Gastroesophageal sphincter (tissue), 4 donors: ENCODE results near the gene PLXNA2. TPM values are rescaled to one million over a fixed set of nuclear protein-coding genes. Genes with fewer than 3 reads are reported as not detected.

ENCODE experiments used
- ATAC-seq: fragments of 150-250 bp; one replicate; pipeline ENCODE4 v1.9.1; 2016; ENCODE audit warnings: mild to moderate bottlenecking, moderate library complexity
- H3K27ac ChIP-seq, 4 donors: fragments of 200-600 bp; sonication (generic) in 3 of 4; 1 replicate in 3 of 4; 2 replicates in 1 of 4; pipeline ENCODE4 v1.5.1; 2016 to 2019
- H3K27me3 ChIP-seq: fragments of 200-600 bp; sonication (generic); one replicate; pipeline ENCODE4 v1.5.1; 2019
- H3K36me3 ChIP-seq, 2 donors: fragments of 200-600 bp; sonication (generic); one replicate each; pipeline ENCODE4 v1.5.1; 2019; ENCODE audit warnings: control low read depth in 1 of 2
- H3K4me1 ChIP-seq, 3 donors: fragments of 200-600 bp; sonication (generic); 1 replicate in 2 of 3; 2 replicates in 1 of 3; pipeline ENCODE4 v1.5.1; 2016 to 2019; ENCODE audit warnings: control low read depth in 2 of 3
- H3K4me3 ChIP-seq, 2 donors: fragments of 200-600 bp; sonication (generic); one replicate each; pipeline ENCODE4 v1.5.1; 2019; ENCODE audit warnings: mild to moderate bottlenecking in 1 of 2, moderate library complexity in 1 of 2
- H3K9me3 ChIP-seq, 3 donors: fragments of 200-600 bp; sonication (generic); one replicate each; pipeline ENCODE4 v1.5.1; 2017 to 2019; ENCODE audit warnings: control low read depth in 2 of 3
- CTCF ChIP-seq, 4 experiments: fragments of 200-600 bp in 2 of 4; fragments of 450-650 bp in 2 of 4; sonication (generic) in 1 of 4; IDR thresholded peaks; one replicate each; pipeline ENCODE4 v1.5.1; 2017 to 2019; ENCODE audit warnings: antibody characterized with exemption in 4 of 4, mild to moderate bottlenecking in 2 of 4, moderate library complexity in 2 of 4
- EP300 ChIP-seq: sonication (generic); formaldehyde crosslinking; IDR thresholded peaks from one replicate; pipeline ENCODE4 v1.6.1; 2017; ENCODE audit warnings: antibody characterized with exemption, mild to moderate bottlenecking
- POLR2A ChIP-seq, 2 donors: fragments of 450-650 bp; IDR thresholded peaks; one replicate each; pipeline ENCODE4 v1.6.1; 2017; ENCODE audit warnings: antibody characterized with exemption in 2 of 2, mild to moderate bottlenecking in 2 of 2, moderate library complexity in 1 of 2
- POLR2AphosphoS5 ChIP-seq: sonication (generic); formaldehyde crosslinking; IDR thresholded peaks from one replicate; pipeline ENCODE4 v1.6.1; 2017; ENCODE audit warnings: antibody characterized with exemption
- WGBS, 2 donors: methylation state at CpG; one replicate each; pipeline ENCODE4 v1.1.5; 2018; ENCODE audit warnings: low coverage in 1 of 2; 5-methylcytosine and 5-hydroxymethylcytosine counted together
- total RNA-seq, 4 donors: library from RNA; depleted of rRNA; stranded (reverse); fragments of >200 nt; gene quantifications; one replicate each; pipeline ENCODE4 v1.1.0, GENCODE V29; 2016

PLXNA2 gene
- total RNA-seq, 4 donors from 2014 or later, result 12.5 to 38.3 (median 32.0) TPM

- Histone ChIP-seq H3K4me3 (no peak overlapping the region), H3K27ac (no peak overlapping the region), H3K36me3 (no peaks in the 10 kb centered on the region), H3K4me1 (no peaks in the 10 kb centered on the region), H3K9me3 (peaks cover 0 to 7% (median 2%) of the 10 kb centered on the region in 3 donors), H3K27me3 (no peaks in the 10 kb centered on the region)
- TF ChIP-seq POLR2AphosphoS5 (no peak), CTCF (IDR thresholded peaks at IDR 0.05) (no peak), EP300 (no peak), POLR2A (IDR thresholded peaks at IDR 0.05) (no peak)
- 70 to 90% methylated on average over 5 of the region's 5 CpGs for WGBS, 2 donors
- ATAC-seq, result peak; percentile 51
Observed at GRCh38 chr1:208007938-208008342, 236.2 kb downstream of the PLXNA2 start.

GRCh38 chr1:208007319-208007937 is 236.8 kb downstream of the PLXNA2 start:
- Histone ChIP-seq H3K4me3 (no peak overlapping the region), H3K9me3 (peaks cover 0 to 7% (median 2%) of the 10 kb centered on the region in 3 donors), H3K27ac (no peak overlapping the region), H3K36me3 (no peaks in the 10 kb centered on the region), H3K27me3 (no peaks in the 10 kb centered on the region), H3K4me1 (no peaks in the 10 kb centered on the region)
- no peak for ATAC-seq
- 62% methylated on average over 3 of the region's 3 CpGs for WGBS, 2 donors
- no peak for TF ChIP-seq EP300
- TF ChIP-seq CTCF (IDR thresholded peaks at IDR 0.05), result no peak
- TF ChIP-seq POLR2AphosphoS5, result no peak
- no peak for TF ChIP-seq POLR2A (IDR thresholded peaks at IDR 0.05)

- Histone ChIP-seq H3K9me3 (peaks cover 0 to 7% (median 2%) of the 10 kb centered on the region in 3 donors), H3K4me1 (no peaks in the 10 kb centered on the region), H3K27me3 (no peaks in the 10 kb centered on the region), H3K4me3 (no peak overlapping the region), H3K36me3 (no peaks in the 10 kb centered on the region), H3K27ac (no peak overlapping the region)
- 100% methylated on average over 1 of the region's 2 CpGs; no CpG with 5 or more reads in 1 of the 2 donors for WGBS, 2 donors
- no peak for TF ChIP-seq EP300
- TF ChIP-seq POLR2A (IDR thresholded peaks at IDR 0.05), result no peak
- no peak for TF ChIP-seq CTCF (IDR thresholded peaks at IDR 0.05)
- no peak for TF ChIP-seq POLR2AphosphoS5
- ATAC-seq, result no peak
Observed at GRCh38 chr1:208006258-208006920, 237.8 kb downstream of the PLXNA2 start.

GRCh38 chr1:208004851-208005250 is 239.3 kb downstream of the PLXNA2 start:
- Histone ChIP-seq H3K36me3 (no peaks in the 10 kb centered on the region), H3K4me3 (no peak overlapping the region)
- 42 to 46% methylated on average over 2 of the region's 3 CpGs for WGBS, 2 donors

More at GRCh38 chr1:208004851-208005250, 239.3 kb downstream of the PLXNA2 start:
- H3K9me3 ChIP-seq, result peaks cover 0 to 7% (median 2%) of the 10 kb centered on the region in 3 donors
- no peaks in the 10 kb centered on the region for H3K4me1 ChIP-seq
- no peak for ATAC-seq
- no peak overlapping the region for H3K27ac ChIP-seq
- H3K27me3 ChIP-seq, result no peaks in the 10 kb centered on the region
- no peak for TF ChIP-seq EP300
- TF ChIP-seq POLR2A (IDR thresholded peaks at IDR 0.05), result no peak
- TF ChIP-seq POLR2AphosphoS5, result no peak
- TF ChIP-seq CTCF (IDR thresholded peaks at IDR 0.05), result no peak
